ENCODE data around the gene RADIL.

The RADIL gene

DNA sequence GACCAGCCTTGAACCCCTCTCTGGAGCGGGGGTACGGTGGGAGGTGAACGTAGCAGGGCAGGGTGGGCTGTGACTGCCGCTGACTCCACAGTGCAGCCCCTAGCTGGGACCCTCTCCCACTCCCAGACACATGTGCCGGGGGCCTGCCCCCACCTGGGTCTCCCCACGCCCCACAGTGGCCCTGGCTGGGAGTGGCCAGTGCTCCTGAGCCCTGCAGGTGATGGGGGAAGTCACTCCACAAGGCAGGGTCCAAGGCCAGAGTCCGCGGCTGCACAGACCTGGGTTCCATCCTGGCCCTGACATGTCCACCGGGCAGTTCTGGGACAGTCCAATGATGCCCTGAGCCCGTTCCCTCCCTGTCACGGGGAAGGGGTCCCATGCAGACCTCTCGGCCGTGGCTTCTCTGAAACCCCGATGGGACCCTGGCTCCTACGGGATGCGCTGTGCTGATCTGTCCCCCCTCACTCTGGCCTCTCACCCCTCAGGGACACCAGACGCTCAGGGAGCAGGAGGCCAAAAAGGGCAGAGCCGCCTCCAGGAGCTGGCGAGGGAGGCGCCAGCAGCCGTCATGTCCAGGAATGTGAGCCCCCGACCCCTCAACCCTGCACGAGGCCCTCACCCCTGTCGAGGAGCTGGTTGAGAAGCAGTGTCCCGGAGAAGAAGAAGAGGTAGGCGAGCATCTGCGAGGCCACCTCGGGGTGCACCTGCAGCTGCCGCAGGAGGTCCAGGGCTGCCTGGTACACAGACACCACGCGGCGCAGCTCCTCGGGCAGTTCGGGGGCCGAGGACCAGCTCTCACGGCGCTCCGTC is 67.7 kb downstream of the RADIL start:
- ChIA-PET CTCF (interaction anchor here (0.6 to 0.7 kb wide), 3 partner anchors 18 to 793 kb away, joined by 3 to 4 read pairs (median 3); no protein-coding TSS in a partner anchor), POLR2A (no interaction called here)
- Histone ChIP-seq H3K4me3 (ENCODE audit: low read depth, low read length) (no peak overlapping the region), H3K9me3 (ENCODE audit: control insufficient read depth, insufficient read depth, low read depth, low read length) (no peaks in the 10 kb centered on the region), H3K4me1 (ENCODE audit: control insufficient read depth, insufficient read depth, low read length) (no peaks in the 10 kb centered on the region), H3K36me3 (ENCODE audit: control insufficient read depth in 2 of 2, insufficient read depth in 1 of 2, low read length in 2 of 2) (no peaks in the 10 kb centered on the region; a peak in 1 of 3 replicates), H3K27ac (ENCODE audit: extremely low read depth, low read depth, low read length) (no peak overlapping the region)
- no peak for TF ChIP-seq ZNF843 (tag by site-specific recombination; IDR thresholded peaks at IDR 0.05)
- TF ChIP-seq, protein P1, sequence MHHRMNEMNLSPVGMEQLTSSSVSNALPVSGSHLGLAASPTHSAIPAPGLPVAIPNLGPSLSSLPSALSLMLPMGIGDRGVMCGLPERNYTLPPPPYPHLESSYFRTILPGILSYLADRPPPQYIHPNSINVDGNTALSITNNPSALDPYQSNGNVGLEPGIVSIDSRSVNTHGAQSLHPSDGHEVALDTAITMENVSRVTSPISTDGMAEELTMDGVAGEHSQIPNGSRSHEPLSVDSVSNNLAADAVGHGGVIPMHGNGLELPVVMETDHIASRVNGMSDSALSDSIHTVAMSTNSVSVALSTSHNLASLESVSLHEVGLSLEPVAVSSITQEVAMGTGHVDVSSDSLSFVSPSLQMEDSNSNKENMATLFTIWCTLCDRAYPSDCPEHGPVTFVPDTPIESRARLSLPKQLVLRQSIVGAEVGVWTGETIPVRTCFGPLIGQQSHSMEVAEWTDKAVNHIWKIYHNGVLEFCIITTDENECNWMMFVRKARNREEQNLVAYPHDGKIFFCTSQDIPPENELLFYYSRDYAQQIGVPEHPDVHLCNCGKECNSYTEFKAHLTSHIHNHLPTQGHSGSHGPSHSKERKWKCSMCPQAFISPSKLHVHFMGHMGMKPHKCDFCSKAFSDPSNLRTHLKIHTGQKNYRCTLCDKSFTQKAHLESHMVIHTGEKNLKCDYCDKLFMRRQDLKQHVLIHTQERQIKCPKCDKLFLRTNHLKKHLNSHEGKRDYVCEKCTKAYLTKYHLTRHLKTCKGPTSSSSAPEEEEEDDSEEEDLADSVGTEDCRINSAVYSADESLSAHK (tag by site-specific recombination; IDR thresholded peaks at IDR 0.05): no peak
- TF ChIP-seq ZNF146 (tag by site-specific recombination; IDR thresholded peaks at IDR 0.05): no peak
- TF ChIP-seq SCRT2 (tag by site-specific recombination; IDR thresholded peaks at IDR 0.05): no peak
- no peak for TF ChIP-seq ZNF621 (tag by site-specific recombination; IDR thresholded peaks at IDR 0.05)
- TF ChIP-seq ZSCAN16 (tag by site-specific recombination; IDR thresholded peaks at IDR 0.05): no peak
- TF ChIP-seq ZNF155 (tag by site-specific recombination; IDR thresholded peaks at IDR 0.05): no peak
- TF ChIP-seq TCF7L2 (IDR thresholded peaks at IDR 0.05; ENCODE audit: borderline replicate concordance, low read depth, low read length): no peak
- TF ChIP-seq GLI4 (tag by site-specific recombination; IDR thresholded peaks at IDR 0.05): no peak
- no peak for TF ChIP-seq ZNF776 (tag by site-specific recombination; IDR thresholded peaks at IDR 0.05; ENCODE audit: borderline replicate concordance)
- TF ChIP-seq, protein P2, sequence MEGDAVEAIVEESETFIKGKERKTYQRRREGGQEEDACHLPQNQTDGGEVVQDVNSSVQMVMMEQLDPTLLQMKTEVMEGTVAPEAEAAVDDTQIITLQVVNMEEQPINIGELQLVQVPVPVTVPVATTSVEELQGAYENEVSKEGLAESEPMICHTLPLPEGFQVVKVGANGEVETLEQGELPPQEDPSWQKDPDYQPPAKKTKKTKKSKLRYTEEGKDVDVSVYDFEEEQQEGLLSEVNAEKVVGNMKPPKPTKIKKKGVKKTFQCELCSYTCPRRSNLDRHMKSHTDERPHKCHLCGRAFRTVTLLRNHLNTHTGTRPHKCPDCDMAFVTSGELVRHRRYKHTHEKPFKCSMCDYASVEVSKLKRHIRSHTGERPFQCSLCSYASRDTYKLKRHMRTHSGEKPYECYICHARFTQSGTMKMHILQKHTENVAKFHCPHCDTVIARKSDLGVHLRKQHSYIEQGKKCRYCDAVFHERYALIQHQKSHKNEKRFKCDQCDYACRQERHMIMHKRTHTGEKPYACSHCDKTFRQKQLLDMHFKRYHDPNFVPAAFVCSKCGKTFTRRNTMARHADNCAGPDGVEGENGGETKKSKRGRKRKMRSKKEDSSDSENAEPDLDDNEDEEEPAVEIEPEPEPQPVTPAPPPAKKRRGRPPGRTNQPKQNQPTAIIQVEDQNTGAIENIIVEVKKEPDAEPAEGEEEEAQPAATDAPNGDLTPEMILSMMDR (tag by site-specific recombination; IDR thresholded peaks at IDR 0.05): no peak
- no peak for TF ChIP-seq ZNF223 (tag by site-specific recombination; IDR thresholded peaks at IDR 0.05)
- no peak for TF ChIP-seq ZNF768 (tag by site-specific recombination; IDR thresholded peaks at IDR 0.05)
- no peak for TF ChIP-seq SP2 (tag by site-specific recombination; IDR thresholded peaks at IDR 0.05)

DNA sequence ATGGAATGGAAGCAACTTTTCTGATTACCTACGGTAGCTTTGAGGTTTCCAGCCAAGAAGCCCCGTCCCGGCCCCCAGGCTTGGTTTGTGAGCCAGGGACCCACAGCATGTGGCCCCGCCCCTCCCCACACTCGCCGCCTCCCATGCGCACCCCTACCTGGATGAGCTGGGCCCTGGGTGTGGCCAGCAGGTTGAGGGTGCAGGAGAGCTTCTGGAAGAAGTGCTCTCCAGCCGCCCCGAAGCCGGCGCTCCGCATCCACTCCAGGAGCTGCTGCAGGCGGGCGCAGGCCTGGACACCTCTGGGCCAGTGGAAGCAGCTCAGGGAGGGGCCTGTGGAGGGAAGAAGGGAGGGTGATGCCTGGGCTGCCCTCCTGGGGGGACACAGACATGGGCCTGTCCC is 68.4 kb downstream of the RADIL start:
- POLR2A ChIA-PET: no interaction called here
- H3K4me1 ChIP-seq (ENCODE audit: control insufficient read depth, insufficient read depth, low read length): no peaks in the 10 kb centered on the region
- H3K36me3 ChIP-seq (ENCODE audit: control insufficient read depth in 2 of 2, insufficient read depth in 1 of 2, low read length in 2 of 2): no peaks in the 10 kb centered on the region; a peak in 1 of 3 replicates
- H3K4me3 ChIP-seq (ENCODE audit: low read depth, low read length): no peak overlapping the region
- no peaks in the 10 kb centered on the region for H3K9me3 ChIP-seq (ENCODE audit: control insufficient read depth, insufficient read depth, low read depth, low read length)
- CTCF ChIA-PET: interaction anchor here (0.7 kb wide), 1 partner anchor 17 kb away, joined by 3 read pairs; no protein-coding TSS in a partner anchor
- no peak overlapping the region for H3K27ac ChIP-seq (ENCODE audit: extremely low read depth, low read depth, low read length)
- no peak for TF ChIP-seq ZNF585B (tag by site-specific recombination; IDR thresholded peaks at IDR 0.05)
- TF ChIP-seq, protein P3, sequence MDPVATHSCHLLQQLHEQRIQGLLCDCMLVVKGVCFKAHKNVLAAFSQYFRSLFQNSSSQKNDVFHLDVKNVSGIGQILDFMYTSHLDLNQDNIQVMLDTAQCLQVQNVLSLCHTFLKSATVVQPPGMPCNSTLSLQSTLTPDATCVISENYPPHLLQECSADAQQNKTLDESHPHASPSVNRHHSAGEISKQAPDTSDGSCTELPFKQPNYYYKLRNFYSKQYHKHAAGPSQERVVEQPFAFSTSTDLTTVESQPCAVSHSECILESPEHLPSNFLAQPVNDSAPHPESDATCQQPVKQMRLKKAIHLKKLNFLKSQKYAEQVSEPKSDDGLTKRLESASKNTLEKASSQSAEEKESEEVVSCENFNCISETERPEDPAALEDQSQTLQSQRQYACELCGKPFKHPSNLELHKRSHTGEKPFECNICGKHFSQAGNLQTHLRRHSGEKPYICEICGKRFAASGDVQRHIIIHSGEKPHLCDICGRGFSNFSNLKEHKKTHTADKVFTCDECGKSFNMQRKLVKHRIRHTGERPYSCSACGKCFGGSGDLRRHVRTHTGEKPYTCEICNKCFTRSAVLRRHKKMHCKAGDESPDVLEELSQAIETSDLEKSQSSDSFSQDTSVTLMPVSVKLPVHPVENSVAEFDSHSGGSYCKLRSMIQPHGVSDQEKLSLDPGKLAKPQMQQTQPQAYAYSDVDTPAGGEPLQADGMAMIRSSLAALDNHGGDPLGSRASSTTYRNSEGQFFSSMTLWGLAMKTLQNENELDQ (tag by site-specific recombination; IDR thresholded peaks at IDR 0.05; ENCODE audit: low read depth): no peak
- TF ChIP-seq ZNF777 (tag by site-specific recombination; IDR thresholded peaks at IDR 0.05; ENCODE audit: borderline replicate concordance): no peak
- TF ChIP-seq ZNF530 (tag by site-specific recombination; IDR thresholded peaks at IDR 0.05; ENCODE audit: low read depth): no peak
- TF ChIP-seq ZNF560 (tag by site-specific recombination; IDR thresholded peaks at IDR 0.05; ENCODE audit: borderline replicate concordance): no peak
- no peak for TF ChIP-seq ZNF501 (tag by site-specific recombination; IDR thresholded peaks at IDR 0.05)
- TF ChIP-seq, protein P4, sequence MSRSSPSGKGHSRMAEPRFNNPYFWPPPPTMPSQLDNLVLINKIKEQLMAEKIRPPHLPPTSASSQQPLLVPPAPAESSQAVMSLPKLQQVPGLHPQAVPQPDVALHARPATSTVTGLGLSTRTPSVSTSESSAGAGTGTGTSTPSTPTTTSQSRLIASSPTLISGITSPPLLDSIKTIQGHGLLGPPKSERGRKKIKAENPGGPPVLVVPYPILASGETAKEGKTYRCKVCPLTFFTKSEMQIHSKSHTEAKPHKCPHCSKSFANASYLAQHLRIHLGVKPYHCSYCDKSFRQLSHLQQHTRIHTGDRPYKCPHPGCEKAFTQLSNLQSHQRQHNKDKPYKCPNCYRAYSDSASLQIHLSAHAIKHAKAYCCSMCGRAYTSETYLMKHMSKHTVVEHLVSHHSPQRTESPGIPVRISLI (tag by site-specific recombination; IDR thresholded peaks at IDR 0.05): no peak
- TF ChIP-seq REPIN1 (tag by site-specific recombination; IDR thresholded peaks at IDR 0.05; ENCODE audit: low read depth): no peak
- TF ChIP-seq GLI4 (tag by site-specific recombination; IDR thresholded peaks at IDR 0.05): no peak
- TF ChIP-seq ZNF155 (tag by site-specific recombination; IDR thresholded peaks at IDR 0.05): no peak
- TF ChIP-seq GLIS2 (tag by site-specific recombination; IDR thresholded peaks at IDR 0.05): no peak
- TF ChIP-seq, protein P5, sequence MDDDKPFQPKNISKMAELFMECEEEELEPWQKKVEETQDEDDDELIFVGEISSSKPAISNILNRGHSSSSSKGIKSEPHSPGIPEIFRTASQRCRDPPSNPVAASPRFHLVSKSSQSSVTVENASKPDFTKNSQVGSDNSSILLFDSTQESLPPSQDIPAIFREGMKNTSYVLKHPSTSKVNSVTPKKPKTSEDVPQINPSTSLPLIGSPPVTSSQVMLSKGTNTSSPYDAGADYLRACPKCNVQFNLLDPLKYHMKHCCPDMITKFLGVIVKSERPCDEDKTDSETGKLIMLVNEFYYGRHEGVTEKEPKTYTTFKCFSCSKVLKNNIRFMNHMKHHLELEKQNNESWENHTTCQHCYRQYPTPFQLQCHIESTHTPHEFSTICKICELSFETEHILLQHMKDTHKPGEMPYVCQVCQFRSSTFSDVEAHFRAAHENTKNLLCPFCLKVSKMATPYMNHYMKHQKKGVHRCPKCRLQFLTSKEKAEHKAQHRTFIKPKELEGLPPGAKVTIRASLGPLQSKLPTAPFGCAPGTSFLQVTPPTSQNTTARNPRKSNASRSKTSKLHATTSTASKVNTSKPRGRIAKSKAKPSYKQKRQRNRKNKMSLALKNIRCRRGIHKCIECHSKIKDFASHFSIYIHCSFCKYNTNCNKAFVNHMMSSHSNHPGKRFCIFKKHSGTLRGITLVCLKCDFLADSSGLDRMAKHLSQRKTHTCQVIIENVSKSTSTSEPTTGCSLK (tag by site-specific recombination; IDR thresholded peaks at IDR 0.05): no peak
- no peak for TF ChIP-seq ZNF24 (tag by site-specific recombination; IDR thresholded peaks at IDR 0.05)
